ENCODE measurements around the gene CHMP5.

GRCh38 chr9:33310748-33311147 lies 45.9 kb downstream of the CHMP5 start:
- TF ChIP-seq SPI1 (IDR thresholded peaks at IDR 0.05; ENCODE audit: low read depth, low read length) (no peak), POLR2A (IDR thresholded peaks at IDR 0.05; ENCODE audit: low read depth, low read length) (no peak), POLR2AphosphoS5 (IDR thresholded peaks at IDR 0.05; ENCODE audit: low read depth, low read length) (no peak), TAF1 (IDR thresholded peaks at IDR 0.05; ENCODE audit: low read depth, low read length) (no peak), POU2F2 (IDR thresholded peaks at IDR 0.05; ENCODE audit: low read depth, low read length) (no peak)

Data from GM12891 (cell line).